Heart left ventricle (tissue), 16 donors: ENCODE results near the gene SMARCAL1. TPM values are rescaled to one million over a fixed set of nuclear protein-coding genes. Genes with fewer than 3 reads are reported as not detected.

ENCODE experiments used
- ATAC-seq, 4 donors: fragments of 200-7000 bp; cut with Tn5 transposase; one replicate each; pipeline ENCODE4 v1.9.1; 2020 to 2022; ENCODE audit warnings: moderate library complexity in 4 of 4, mild to moderate bottlenecking in 3 of 4, moderate number of reproducible peaks in 1 of 4
- DNase-seq, 5 donors: peaks; one replicate each; pipeline ENCODE4 v3.0.0-alpha.2; 2020
- H3K27ac ChIP-seq, 12 donors: fragments of 200-600 bp; sonication (generic) in 4 of 12; one replicate each; pipeline versions ENCODE4 v1.5.0 to v1.8.0; 2016 to 2022; ENCODE audit warnings: mild to moderate bottlenecking in 2 of 12
- H3K27me3 ChIP-seq, 9 donors: fragments of 200-600 bp; sonication (generic) in 2 of 9; one replicate each; pipeline versions ENCODE4 v1.5.1 to v1.8.0; 2016 to 2022; ENCODE audit warnings: mild to moderate bottlenecking in 3 of 9
- H3K36me3 ChIP-seq, 9 donors: fragments of 200-600 bp; sonication (generic) in 2 of 9; one replicate each; pipeline versions ENCODE4 v1.5.0 to v1.8.0; 2018 to 2022; ENCODE audit warnings: mild to moderate bottlenecking in 2 of 9
- H3K4me1 ChIP-seq, 12 donors: fragments of 200-600 bp; sonication (generic) in 4 of 12; one replicate each; pipeline versions ENCODE4 v1.5.0 to v1.8.0; 2016 to 2022; ENCODE audit warnings: mild to moderate bottlenecking in 3 of 12
- H3K4me3 ChIP-seq, 12 donors: fragments of 200-600 bp; sonication (generic) in 4 of 12; one replicate each; pipeline versions ENCODE4 v1.5.0 to v1.8.0; 2017 to 2022; ENCODE audit warnings: mild to moderate bottlenecking in 9 of 12, moderate library complexity in 4 of 12
- H3K9me3 ChIP-seq, 12 donors: fragments of 200-600 bp; sonication (generic) in 4 of 12; one replicate each; pipeline versions ENCODE4 v1.5.0 to v1.8.0; 2016 to 2022; ENCODE audit warnings: mild to moderate bottlenecking in 1 of 12
- CTCF ChIP-seq, 12 donors: fragments of 200-600 bp; sonication (generic) in 4 of 12; IDR thresholded peaks; one replicate each; pipeline versions ENCODE4 v1.5.0 to v1.8.0; 2018 to 2022; ENCODE audit warnings: antibody characterized with exemption in 12 of 12, mild to moderate bottlenecking in 5 of 12
- POLR2A ChIP-seq, 2 donors: fragments of 450-650 bp; IDR thresholded peaks; one replicate each; pipeline ENCODE4 v1.6.1; 2017; ENCODE audit warnings: antibody characterized with exemption in 2 of 2, mild to moderate bottlenecking in 2 of 2, moderate library complexity in 2 of 2
- WGBS, 4 donors: extraction: QIAGEN DNeasy Blood & Tissue Kit in 2 of 4; methylation state at CpG; one replicate each; pipeline versions ENCODE4 v1.1.5 to v1.1.7; 2013 to 2018; 5-methylcytosine and 5-hydroxymethylcytosine counted together
- intact Hi-C, 10 donors: fragments of 100-400 bp; cut with DNase I; formaldehyde crosslinking; loops; one replicate each; pipeline versions ENCODE4 v1.11.1 to v1.14.2; 2022
- polyA plus RNA-seq, 2 donors: library from polyadenylated mRNA; stranded (reverse); fragments of 200-250 nt; gene quantifications; one replicate each; pipeline ENCODE4 v1.2.3, GENCODE V29; 2013
- total RNA-seq, 9 donors: library from RNA; depleted of rRNA in 2 of 9; stranded (reverse); fragments of >200 nt in 2 of 9; fragmentation: NEBNext Ultra II Directional in 3 of 9; extraction: Animal tissue kit (Norgen Biotek cat#: 25700) in 3 of 9; gene quantifications; one replicate each; pipeline versions ENCODE4 v1.1.0 to v1.2.4, GENCODE V29; 2016 to 2023
- donor health status: ischemic (EF 13 %, LVEDD 7.1; RV severe dilation, severe dysfunction).
- donor health status: healthy with polysubstance abuse.
- donor health status: DM: no; HTN: yes; CAD: no.
- donor health status: DM: no; HTN: no; CAD: no.
- donor health status: ischemic (EF 25% LVEDD 6.9; RV normal size, moderate dysfunction).
- donor health status: ischemic (EF 25% LVEDD 5.7; RV mildly dilated, moderate dysfunction).
- donor health status: healthy.
- donor health status: DM: yes; HTN: yes; CAD: no.
- donor health status: ischemic (EF 35%, LVEDD 5.7; RV mildly dilated, moderate dysfunction).
- donor health status: nonischemic (EF 11% LVEDD 7.7; RV severe dilation, severe dysfunction).
- donor health status: DM: yes; HTN: yes; CAD: no.
- donor health status: PGD.
- donor health status: ischemic (EF 29% LVEDD 5.4; RV normal size, mild dysfunction).
- donor health status: nonischemic (EF 23%, LVEDD 6.1; RV moderate dilation, normal function).

Gene SMARCAL1
- total and polyA plus RNA-seq, 11 donors, result 5.0 to 17.1 (median 10.6) TPM

GRCh38 chr2:216453955-216454614 is 41.8 kb downstream of the SMARCAL1 start:
- 97 to 99% (median 98%) methylated on average over 4 of the region's 4 CpGs for WGBS, 4 donors
- H3K27me3 ChIP-seq, result no peaks in the 10 kb centered on the region
- no peak for ATAC-seq

GRCh38 chr2:216463148-216463547 is 50.9 kb downstream of the SMARCAL1 start:
- TF ChIP-seq POLR2A (IDR thresholded peaks at IDR 0.05), result no peak
- no peak for TF ChIP-seq CTCF (IDR thresholded peaks at IDR 0.05)
- intact Hi-C loops, result no loop called here
- ATAC-seq, result no peak

More at GRCh38 chr2:216453955-216454614, 41.8 kb downstream of the SMARCAL1 start:
- Histone ChIP-seq H3K4me1 (peaks cover 0 to 5% (median 0%) of the 10 kb centered on the region in 12 donors), H3K36me3 (peaks cover 0 to 71% (median 57%) of the 10 kb centered on the region in 9 donors), H3K27ac (no peak overlapping the region), H3K4me3 (no peak overlapping the region), H3K9me3 (peaks cover 0 to 3% (median 0%) of the 10 kb centered on the region in 12 donors)
- TF ChIP-seq POLR2A (IDR thresholded peaks at IDR 0.05) (no peak), CTCF (IDR thresholded peaks at IDR 0.05) (no peak)
- no peak for DNase-seq
- intact Hi-C loops, result no loop called here

GRCh38 chr2:216464104-216464720 is 51.9 kb downstream of the SMARCAL1 start:
- 41 to 64% (median 46%) methylated on average over 6 of the region's 6 CpGs for WGBS, 4 donors
- DNase-seq (peak in 1 of 5 donors; percentile 15), ATAC-seq (peak in 3 of 4 donors; percentile 83 to 86 (median 84))
- H3K4me3 ChIP-seq, result no peak overlapping the region
- H3K27me3 ChIP-seq, result no peaks in the 10 kb centered on the region
- H3K4me1 ChIP-seq, result peaks cover 0 to 8% (median 0%) of the 10 kb centered on the region in 12 donors
- intact Hi-C loops, result loop anchor here in 1 of 10 donors (1.0 kb wide), 1 partner anchor 17 kb away; no protein-coding TSS in a partner anchor
- H3K36me3 ChIP-seq, result peaks cover 0 to 51% (median 19%) of the 10 kb centered on the region in 9 donors
- H3K27ac ChIP-seq, result peak overlapping the region in 8 of 12 donors; percentile 41 to 69 (median 52)
- no peaks in the 10 kb centered on the region for H3K9me3 ChIP-seq
- TF ChIP-seq CTCF (IDR thresholded peaks at IDR 0.05) (no peak), POLR2A (IDR thresholded peaks at IDR 0.05) (no peak)

More at GRCh38 chr2:216463148-216463547, 50.9 kb downstream of the SMARCAL1 start:
- Histone ChIP-seq H3K9me3 (no peaks in the 10 kb centered on the region), H3K27me3 (no peaks in the 10 kb centered on the region), H3K4me3 (no peak overlapping the region), H3K36me3 (peaks cover 0 to 40% (median 17%) of the 10 kb centered on the region in 9 donors), H3K27ac (no peak overlapping the region), H3K4me1 (peaks cover 0 to 8% (median 0%) of the 10 kb centered on the region in 12 donors)
- no peak for DNase-seq
- 90 to 94% (median 93%) methylated on average over 2 of the region's 2 CpGs for WGBS, 4 donors

- Histone ChIP-seq H3K27ac (no peak overlapping the region), H3K4me3 (no peak overlapping the region), H3K36me3 (peaks cover 0 to 65% (median 33%) of the 10 kb centered on the region in 9 donors), H3K4me1 (peaks cover 0 to 8% (median 0%) of the 10 kb centered on the region in 12 donors), H3K27me3 (no peaks in the 10 kb centered on the region), H3K9me3 (no peaks in the 10 kb centered on the region)
- intact Hi-C loops, result no loop called here
- ATAC-seq, result no peak
- no peak for TF ChIP-seq POLR2A (IDR thresholded peaks at IDR 0.05)
- no peak for TF ChIP-seq CTCF (IDR thresholded peaks at IDR 0.05)
- 83 to 91% (median 87%) methylated on average over 5 of the region's 5 CpGs for WGBS, 4 donors
- no peak for DNase-seq
Measured at GRCh38 chr2:216465579-216466195, 53.4 kb downstream of the SMARCAL1 start.
